ENCODE data around the gene CELSR2.
"Not testable (repeated sequence)": the region's sequence is repeated elsewhere in the genome, so short reads cannot be mapped to it uniquely, and the experiment has no call there.

Gene CELSR2

DNA sequence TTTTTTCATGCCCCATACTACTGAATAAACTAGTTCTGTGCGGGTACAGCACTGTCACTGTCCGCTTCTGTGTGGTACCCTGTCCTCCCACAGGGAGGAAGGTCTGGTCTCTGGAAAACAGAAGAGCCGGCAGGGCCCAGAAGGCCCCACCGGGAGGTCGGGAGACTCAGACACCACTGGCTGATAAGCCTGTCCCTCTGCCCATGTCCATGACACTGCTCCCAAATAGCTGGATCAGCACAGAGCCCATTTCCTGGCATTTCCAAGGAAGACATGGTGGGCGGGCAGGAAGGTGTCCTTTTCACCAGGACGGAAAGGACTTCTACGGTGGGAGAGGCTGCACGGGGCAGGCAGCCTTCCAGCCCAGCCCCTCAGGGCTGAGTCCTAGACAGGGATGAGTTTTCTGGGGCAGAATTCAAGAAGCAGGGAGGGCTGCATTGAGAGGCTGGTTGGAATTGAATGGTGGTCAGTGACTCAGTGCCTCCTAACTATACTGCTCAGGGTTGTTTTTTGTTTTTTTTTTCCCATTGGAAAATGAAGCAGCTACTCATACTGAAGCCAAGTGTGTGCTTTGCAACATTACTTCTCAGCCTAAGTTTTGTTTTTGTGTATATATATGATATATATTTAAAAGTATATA, 26.5 kb downstream of the CELSR2 start:
- peaks cover 0 to 27% of the 10 kb centered on the region in 2 donors for H3K4me1 ChIP-seq (ENCODE audit: control insufficient read depth in 1 of 2, insufficient read depth in 2 of 2, low read length in 2 of 2)
- no peaks in the 10 kb centered on the region for H3K9me3 ChIP-seq (ENCODE audit: control insufficient read depth in 1 of 2, low read length in 2 of 2)
- no peaks in the 10 kb centered on the region for H3K27me3 ChIP-seq (ENCODE audit: low read depth, low read length)
- H3K4me3 ChIP-seq (ENCODE audit: low read depth in 1 of 2, low read length in 2 of 2), result no peak overlapping the region
- peaks cover 0 to 10% of the 10 kb centered on the region in 2 donors for H3K36me3 ChIP-seq (ENCODE audit: control insufficient read depth in 1 of 2, insufficient read depth in 2 of 2, low read length in 2 of 2)
- H3K27ac ChIP-seq (ENCODE audit: low read length), result no peak overlapping the region

DNA sequence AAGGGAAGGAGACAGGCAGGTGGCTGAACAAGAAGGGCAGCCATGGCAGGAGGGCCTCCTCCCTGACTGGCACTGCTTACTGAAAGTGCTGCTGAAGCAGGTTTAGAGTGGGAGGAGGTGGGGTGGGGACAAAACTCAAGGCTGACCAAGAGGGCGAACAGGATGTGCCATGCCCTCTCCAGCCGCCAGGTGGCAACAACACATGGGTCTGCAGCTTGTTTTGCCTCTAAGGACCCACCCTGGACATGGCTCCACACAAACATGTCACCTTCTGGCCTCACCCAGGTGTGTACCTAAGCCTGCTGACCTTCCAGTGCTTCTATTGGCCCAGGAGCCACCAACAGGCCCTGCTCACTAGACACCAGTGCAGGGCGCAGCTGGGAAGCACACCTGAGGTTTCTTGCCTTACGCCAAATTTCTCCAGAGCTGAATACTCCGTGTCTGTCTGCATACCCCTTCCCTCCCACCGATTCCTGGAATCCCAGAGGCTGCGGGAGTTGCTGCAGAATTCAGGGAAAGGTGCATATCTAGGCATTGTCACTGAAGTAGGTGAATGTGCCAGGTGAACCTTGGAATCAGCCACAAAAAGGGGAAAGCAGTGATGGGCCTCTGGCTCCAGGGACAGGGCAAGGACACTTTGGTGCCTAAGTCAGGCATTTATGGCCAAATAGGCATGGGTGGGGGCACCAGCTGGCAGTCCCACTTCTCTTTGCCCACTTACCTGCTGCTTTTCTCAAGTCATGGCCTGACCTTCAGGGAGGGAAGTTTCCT, 28.3 kb downstream of the CELSR2 start:
- Histone ChIP-seq H3K4me3 (ENCODE audit: low read depth in 1 of 2, low read length in 2 of 2) (no peak overlapping the region), H3K27ac (ENCODE audit: low read length) (no peak overlapping the region), H3K27me3 (ENCODE audit: low read depth, low read length) (no peaks in the 10 kb centered on the region), H3K9me3 (ENCODE audit: control insufficient read depth in 1 of 2, low read length in 2 of 2) (no peaks in the 10 kb centered on the region), H3K36me3 (ENCODE audit: control insufficient read depth in 1 of 2, insufficient read depth in 2 of 2, low read length in 2 of 2) (peaks cover 0 to 4% of the 10 kb centered on the region in 2 donors), H3K4me1 (ENCODE audit: control insufficient read depth in 1 of 2, insufficient read depth in 2 of 2, low read length in 2 of 2) (peaks cover 4 to 39% of the 10 kb centered on the region in 2 donors)

DNA sequence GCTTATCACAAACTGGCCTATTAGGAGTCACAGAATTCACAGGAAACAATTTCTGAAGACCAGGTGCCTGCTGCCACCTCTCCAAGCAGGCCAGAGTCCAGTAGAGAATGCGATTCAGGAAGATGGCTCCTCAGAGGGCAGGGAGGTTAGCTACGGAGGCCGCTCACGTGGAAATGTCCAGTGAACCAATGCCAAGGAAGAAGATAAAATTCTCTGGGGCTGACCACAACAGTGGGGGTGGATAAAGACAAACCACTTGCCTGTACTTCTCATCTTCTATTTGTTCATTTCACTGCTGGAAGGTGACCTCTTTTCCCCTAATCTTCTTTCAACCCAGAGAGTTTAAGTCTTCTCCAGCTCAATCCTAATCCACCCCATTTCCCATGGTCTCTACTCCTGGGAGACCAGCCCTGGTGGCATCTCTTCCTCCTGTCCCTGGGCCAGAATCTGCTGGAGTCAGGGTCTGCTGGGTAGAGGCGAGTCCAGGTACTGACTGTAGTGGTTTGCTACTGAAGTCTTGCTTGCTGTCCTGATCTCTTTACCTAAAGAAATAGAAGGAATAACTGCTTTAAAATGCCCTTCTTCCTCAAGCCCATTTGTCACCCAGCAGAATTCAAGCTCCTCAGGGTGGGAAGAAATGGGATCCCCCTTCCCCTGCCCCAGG, 30.4 kb downstream of the CELSR2 start:
- H3K4me1 ChIP-seq (ENCODE audit: control insufficient read depth in 1 of 2, insufficient read depth in 2 of 2, low read length in 2 of 2), result peaks cover 13 to 32% of the 10 kb centered on the region in 2 donors

DNA sequence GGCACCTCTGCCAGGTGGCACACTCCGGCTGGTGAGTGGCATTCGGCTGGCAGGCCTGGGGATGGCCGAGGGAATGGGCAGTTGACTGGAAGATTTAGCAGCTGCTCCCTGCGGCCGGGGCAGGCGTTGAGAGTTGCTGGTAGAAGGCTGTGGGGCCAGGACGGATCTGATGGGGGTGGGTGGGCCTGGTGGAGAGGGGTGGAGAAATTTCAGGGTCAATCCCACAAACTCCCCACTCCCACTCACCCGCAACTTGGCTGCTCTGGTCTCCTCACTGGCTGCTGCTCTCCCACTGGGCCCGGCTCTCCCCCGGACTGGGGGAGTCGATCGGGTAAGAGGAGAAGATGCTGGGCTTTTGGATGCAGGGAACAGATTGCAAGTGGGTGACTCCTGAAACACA, 31.5 kb downstream of the CELSR2 start:
- Histone ChIP-seq H3K9me3 (ENCODE audit: control insufficient read depth in 1 of 2, low read length in 2 of 2) (no peaks in the 10 kb centered on the region), H3K27me3 (ENCODE audit: low read depth, low read length) (no peaks in the 10 kb centered on the region), H3K36me3 (ENCODE audit: control insufficient read depth in 1 of 2, insufficient read depth in 2 of 2, low read length in 2 of 2) (no peaks in the 10 kb centered on the region), H3K27ac (ENCODE audit: low read length) (no peak overlapping the region), H3K4me3 (ENCODE audit: low read depth in 1 of 2, low read length in 2 of 2) (no peak overlapping the region), H3K4me1 (ENCODE audit: control insufficient read depth in 1 of 2, insufficient read depth in 2 of 2, low read length in 2 of 2) (peaks cover 13 to 22% of the 10 kb centered on the region in 2 donors)

More for the DNA sequence above, 30.4 kb downstream of the CELSR2 start:
- no peaks in the 10 kb centered on the region for H3K9me3 ChIP-seq (ENCODE audit: control insufficient read depth in 1 of 2, low read length in 2 of 2)
- H3K4me3 ChIP-seq (ENCODE audit: low read depth in 1 of 2, low read length in 2 of 2), result no peak overlapping the region
- H3K27ac ChIP-seq (ENCODE audit: low read length), result no peak overlapping the region
- H3K27me3 ChIP-seq (ENCODE audit: low read depth, low read length), result no peaks in the 10 kb centered on the region
- no peaks in the 10 kb centered on the region for H3K36me3 ChIP-seq (ENCODE audit: control insufficient read depth in 1 of 2, insufficient read depth in 2 of 2, low read length in 2 of 2)

DNA sequence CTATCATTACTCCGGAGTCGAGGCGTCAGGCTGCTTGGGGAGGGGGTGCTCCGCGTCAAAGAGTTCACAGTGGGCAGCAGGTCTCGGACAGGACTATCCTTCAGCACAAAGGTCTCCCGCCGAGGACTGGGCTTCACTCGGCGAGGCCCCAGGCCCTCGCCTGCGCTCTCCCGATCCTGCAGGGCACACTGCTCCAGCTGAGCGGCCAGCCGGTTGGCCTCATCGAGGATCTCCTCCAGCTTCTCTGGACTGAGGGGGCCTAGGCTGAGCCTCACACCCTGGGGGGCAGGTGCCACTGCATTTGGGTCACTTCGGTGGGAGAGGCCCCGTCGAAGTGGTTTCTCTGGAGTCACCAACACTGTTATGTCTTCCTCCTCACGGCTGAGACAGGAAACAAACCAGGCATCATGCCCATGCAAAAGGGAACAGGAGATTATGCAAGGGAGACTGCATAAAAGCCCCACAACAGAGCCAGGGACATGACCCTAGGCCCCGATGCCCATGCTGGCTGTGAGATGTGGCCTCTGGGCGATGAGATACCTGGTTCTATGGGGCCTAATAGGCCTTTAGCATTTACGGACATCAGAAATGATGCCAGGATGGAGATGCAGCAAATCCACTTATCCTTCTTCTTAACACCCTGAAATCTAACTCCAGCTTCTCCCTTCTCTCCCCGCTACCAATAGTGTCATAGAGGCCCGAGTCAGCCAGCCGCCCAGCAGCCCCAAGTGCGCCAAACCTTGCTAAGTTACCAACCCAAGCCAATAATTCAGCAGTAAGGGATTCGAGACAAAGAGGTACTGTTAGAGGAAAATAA, 32.5 kb downstream of the CELSR2 start:
- no peaks in the 10 kb centered on the region for H3K27me3 ChIP-seq (ENCODE audit: low read depth, low read length)
- no peaks in the 10 kb centered on the region for H3K9me3 ChIP-seq (ENCODE audit: control insufficient read depth in 1 of 2, low read length in 2 of 2)
- H3K4me3 ChIP-seq (ENCODE audit: low read depth in 1 of 2, low read length in 2 of 2), result peak overlapping the region; percentile 72 to 78
- peak overlapping the region; percentile 29 for H3K27ac ChIP-seq (ENCODE audit: low read length)
- H3K4me1 ChIP-seq (ENCODE audit: control insufficient read depth in 1 of 2, insufficient read depth in 2 of 2, low read length in 2 of 2), result peaks cover 13 to 22% of the 10 kb centered on the region in 2 donors
- H3K36me3 ChIP-seq (ENCODE audit: control insufficient read depth in 1 of 2, insufficient read depth in 2 of 2, low read length in 2 of 2), result no peaks in the 10 kb centered on the region

DNA sequence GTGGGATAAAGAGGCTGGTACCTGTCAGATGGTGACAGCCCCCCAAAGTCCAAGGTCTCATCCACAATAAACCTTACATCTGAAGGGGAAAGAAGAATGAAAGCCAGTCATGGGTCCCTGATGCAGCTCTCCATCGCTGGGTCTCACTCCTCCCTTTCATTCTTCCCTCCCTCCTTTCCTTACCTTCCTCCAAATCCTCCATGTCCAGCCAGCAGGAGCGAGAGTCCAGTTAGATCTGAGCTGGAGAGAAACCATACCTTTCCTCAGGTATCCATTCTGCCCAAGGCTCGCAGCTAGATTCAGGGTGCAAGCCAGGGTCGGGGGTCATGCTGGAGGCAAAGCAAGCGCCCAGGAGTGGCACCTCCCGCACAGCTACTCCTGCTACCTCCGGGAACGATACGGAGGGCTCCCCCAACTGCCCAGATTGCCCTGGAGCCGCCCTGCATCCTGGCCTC, 33.2 kb downstream of the CELSR2 start:
- H3K27ac ChIP-seq (ENCODE audit: low read length), result peak overlapping the region; percentile 29
- H3K9me3 ChIP-seq (ENCODE audit: control insufficient read depth in 1 of 2, low read length in 2 of 2), result no peaks in the 10 kb centered on the region
- H3K36me3 ChIP-seq (ENCODE audit: control insufficient read depth in 1 of 2, insufficient read depth in 2 of 2, low read length in 2 of 2), result no peaks in the 10 kb centered on the region
- H3K4me1 ChIP-seq (ENCODE audit: control insufficient read depth in 1 of 2, insufficient read depth in 2 of 2, low read length in 2 of 2), result peaks cover 13 to 17% of the 10 kb centered on the region in 2 donors
- peak overlapping the region; percentile 72 to 78 for H3K4me3 ChIP-seq (ENCODE audit: low read depth in 1 of 2, low read length in 2 of 2)
- H3K27me3 ChIP-seq (ENCODE audit: low read depth, low read length), result no peaks in the 10 kb centered on the region

DNA sequence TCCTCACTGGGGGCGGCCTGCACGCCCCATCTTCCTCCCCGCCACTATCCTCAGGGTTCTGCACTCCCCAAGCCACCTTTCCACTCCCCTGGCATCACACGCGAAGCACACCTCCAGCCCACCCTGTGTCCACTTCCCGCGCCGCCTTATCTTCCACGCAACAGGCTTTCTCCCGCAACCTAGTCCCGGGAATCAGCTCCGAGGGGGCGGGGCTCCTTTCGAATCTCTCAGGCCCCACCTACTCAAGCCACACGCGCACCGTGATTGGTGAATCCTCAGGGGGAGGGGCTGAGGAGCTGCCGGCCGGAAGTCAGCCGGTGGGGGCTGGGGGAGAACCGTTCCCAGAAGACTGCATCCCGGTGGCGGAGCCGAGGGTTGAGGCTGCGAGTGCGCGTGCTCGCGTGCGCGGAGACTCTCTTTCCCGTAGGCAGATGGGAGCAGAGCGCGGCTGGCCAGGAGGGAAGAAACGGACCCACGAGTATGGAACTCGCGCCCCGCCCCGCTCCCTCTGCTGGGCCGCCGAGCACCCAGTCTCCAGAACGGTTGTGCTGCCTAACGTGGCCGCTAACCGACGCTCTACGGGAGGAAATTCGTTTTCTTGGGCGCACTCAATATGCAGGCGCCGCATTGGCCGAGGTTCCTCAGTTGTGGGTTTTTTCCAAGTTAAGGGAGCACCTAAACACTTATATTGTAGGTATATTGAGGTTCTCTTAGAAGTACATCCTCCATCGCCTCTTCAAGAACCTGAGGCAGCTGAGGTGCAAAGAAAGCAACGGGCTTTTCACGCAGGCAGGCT, 33.8 kb downstream of the CELSR2 start, which contains the start of gene PSRC1:
TSS of gene PSRC1 (minus strand) at position 194 of the 796 bp plus-strand sequence.
- H3K27me3 ChIP-seq (ENCODE audit: low read depth, low read length), result no peaks in the 10 kb centered on the region
- no peaks in the 10 kb centered on the region for H3K9me3 ChIP-seq (ENCODE audit: control insufficient read depth in 1 of 2, low read length in 2 of 2)
- H3K36me3 ChIP-seq (ENCODE audit: control insufficient read depth in 1 of 2, insufficient read depth in 2 of 2, low read length in 2 of 2), result no peaks in the 10 kb centered on the region
- peak within 1 kb of the TSS; percentile 80 for H3K27ac ChIP-seq (ENCODE audit: low read length)
- peak within 1 kb of the TSS; percentile 72 to 78 for H3K4me3 ChIP-seq (ENCODE audit: low read depth in 1 of 2, low read length in 2 of 2)
- H3K4me1 ChIP-seq (ENCODE audit: control insufficient read depth in 1 of 2, insufficient read depth in 2 of 2, low read length in 2 of 2), result peaks cover 13 to 14% of the 10 kb centered on the region in 2 donors

DNA sequence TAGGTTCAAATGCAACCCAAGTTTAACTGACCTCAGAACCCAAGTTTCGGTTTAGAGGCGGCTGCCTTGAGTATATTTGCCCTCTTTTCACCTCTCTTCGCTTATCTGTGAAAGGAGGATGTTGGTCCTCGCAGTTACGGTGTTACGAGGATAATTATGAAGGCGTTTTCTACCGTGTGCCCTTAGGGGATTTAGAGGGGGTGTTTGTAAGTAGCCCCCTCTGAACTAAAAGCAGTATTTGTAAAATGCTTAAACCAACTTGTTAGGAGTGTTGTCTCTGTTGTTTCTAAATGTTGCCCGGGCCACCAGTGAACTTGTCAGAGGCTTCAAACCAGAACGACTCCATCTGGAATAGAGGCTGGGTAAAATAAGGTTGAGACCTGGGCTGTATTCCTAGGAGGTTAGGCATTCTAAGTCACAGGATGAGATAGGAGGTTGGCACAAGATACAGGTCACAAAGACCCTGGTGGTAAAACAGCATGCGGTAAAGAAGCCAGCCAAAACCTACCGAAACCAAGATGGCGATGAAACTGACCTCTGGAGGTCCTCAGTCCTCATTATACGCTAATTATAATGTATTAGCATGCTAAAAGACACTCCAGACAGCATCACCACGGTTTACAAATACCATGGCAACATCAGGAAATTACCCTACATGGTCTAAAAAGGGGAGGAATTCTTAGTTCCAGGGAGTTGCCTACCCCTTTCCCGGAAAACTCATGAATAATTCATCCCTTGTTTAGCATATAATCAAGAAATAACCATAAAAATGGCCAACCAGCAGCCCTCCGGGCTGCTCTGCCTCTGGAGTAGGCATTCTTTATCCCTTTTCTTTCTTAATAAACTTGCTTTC, 34.6 kb downstream of the CELSR2 start:
- H3K36me3 ChIP-seq (ENCODE audit: control insufficient read depth in 1 of 2, insufficient read depth in 2 of 2, low read length in 2 of 2), result no peaks in the 10 kb centered on the region
- no peaks in the 10 kb centered on the region for H3K27me3 ChIP-seq (ENCODE audit: low read depth, low read length)
- no peaks in the 10 kb centered on the region for H3K9me3 ChIP-seq (ENCODE audit: control insufficient read depth in 1 of 2, low read length in 2 of 2)
- peaks cover 13 to 14% of the 10 kb centered on the region in 2 donors for H3K4me1 ChIP-seq (ENCODE audit: control insufficient read depth in 1 of 2, insufficient read depth in 2 of 2, low read length in 2 of 2)
- H3K4me3 ChIP-seq (ENCODE audit: low read depth in 1 of 2, low read length in 2 of 2), result peak overlapping the region; percentile 72 to 78
- H3K27ac ChIP-seq (ENCODE audit: low read length), result peak overlapping the region; percentile 80

DNA sequence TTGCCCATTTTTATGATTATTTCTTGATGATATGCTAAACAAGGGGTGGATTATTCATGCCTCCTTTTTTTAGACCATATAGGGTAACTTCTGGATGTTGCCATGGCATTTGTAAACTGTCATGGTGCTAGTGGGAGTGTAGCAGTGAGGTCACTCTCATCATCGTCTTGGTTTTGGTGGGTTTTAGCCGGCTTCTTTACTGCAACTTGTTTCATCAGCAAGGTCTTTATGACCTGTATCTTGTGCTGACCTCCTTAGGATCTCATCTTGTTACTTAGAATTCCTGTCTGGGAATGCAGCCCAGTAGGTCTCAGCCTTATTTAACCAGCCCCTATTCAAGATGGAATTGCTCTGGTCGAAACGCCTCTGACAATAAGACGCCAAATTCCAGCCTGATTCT, 37.4 kb downstream of the CELSR2 start:
- H3K27me3 ChIP-seq (ENCODE audit: low read depth, low read length); H3K36me3 ChIP-seq (ENCODE audit: control insufficient read depth in 1 of 2, insufficient read depth in 2 of 2, low read length in 2 of 2); H3K27ac ChIP-seq (ENCODE audit: low read length); H3K9me3 ChIP-seq (ENCODE audit: control insufficient read depth in 1 of 2, low read length in 2 of 2); H3K4me3 ChIP-seq (ENCODE audit: low read depth in 1 of 2, low read length in 2 of 2): not testable (repeated sequence)
- peaks cover 10 to 13% of the 10 kb centered on the region in 2 donors for H3K4me1 ChIP-seq (ENCODE audit: control insufficient read depth in 1 of 2, insufficient read depth in 2 of 2, low read length in 2 of 2)

DNA sequence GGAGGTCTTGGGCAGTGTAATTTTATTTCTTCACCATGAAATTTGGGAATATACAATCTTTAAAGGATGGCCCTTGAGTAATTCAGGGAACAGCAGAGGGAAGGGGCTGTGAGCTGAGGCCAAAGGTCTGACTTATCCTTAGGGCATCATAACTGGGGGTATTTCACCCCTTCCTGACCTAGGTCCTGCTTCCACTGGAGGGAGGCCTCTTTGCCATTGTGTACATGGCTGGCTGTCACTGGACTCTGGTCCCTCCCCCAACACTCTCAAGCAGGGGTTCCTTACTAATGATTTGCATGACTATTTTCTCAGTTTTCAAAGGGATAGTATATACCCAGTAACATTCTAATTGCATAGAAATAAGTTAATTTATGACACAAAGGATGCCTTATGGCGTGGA, 40.8 kb downstream of the CELSR2 start:
- Histone ChIP-seq H3K27me3 (ENCODE audit: low read depth, low read length) (no peaks in the 10 kb centered on the region), H3K27ac (ENCODE audit: low read length) (no peak overlapping the region), H3K9me3 (ENCODE audit: control insufficient read depth in 1 of 2, low read length in 2 of 2) (no peaks in the 10 kb centered on the region), H3K4me1 (ENCODE audit: control insufficient read depth in 1 of 2, insufficient read depth in 2 of 2, low read length in 2 of 2) (no peaks in the 10 kb centered on the region), H3K36me3 (ENCODE audit: control insufficient read depth in 1 of 2, insufficient read depth in 2 of 2, low read length in 2 of 2) (no peaks in the 10 kb centered on the region), H3K4me3 (ENCODE audit: low read depth in 1 of 2, low read length in 2 of 2) (no peak overlapping the region)
